Renal pelvis (tissue), 12 donors: Measurements from ENCODE around the gene BCAS4. TPM values are rescaled to one million over a fixed set of nuclear protein-coding genes. Genes with fewer than 3 reads are reported as not detected.
"Not testable (repeated sequence)": the region's sequence is repeated elsewhere in the genome, so short reads cannot be mapped to it uniquely, and the experiment has no call there.

Source experiments
- DNase-seq: peaks from one replicate; pipeline ENCODE4 v3.0.0-alpha.2; 2013
- long read RNA-seq, 16 experiments: transcript quantifications; one replicate each; lab custom pipeline, GENCODE V29; 2026
- polyA plus RNA-seq, 3 donors: library from polyadenylated mRNA; unstranded; fragments of 120-200 nt; gene quantifications; one replicate each; pipeline ENCODE4 v1.2.1, GENCODE V29; 2013; ENCODE audit not compliant: insufficient read length in 3 of 3

BCAS4 gene
- 1 to 10 TPM; 4.7 to 6.2 (median 5.5) TPM for polyA plus RNA-seq
- long read RNA-seq, donor 1, full-length matches to known transcripts: 1 of 1 reads
- long read RNA-seq, donor 1, partial matches to known transcripts: 0 of 1 reads
- long read RNA-seq, donor 1, other reads (novel, unspliced or antisense): 0 of 1 reads
- long read RNA-seq, donor 2, full-length matches to known transcripts: 3 of 3 reads
- long read RNA-seq, donor 2, partial matches to known transcripts: 0 of 3 reads
- long read RNA-seq, donor 2, other reads (novel, unspliced or antisense): 0 of 3 reads
- long read RNA-seq, donor 3, full-length matches to known transcripts: 1 of 105 reads
- long read RNA-seq, donor 3, partial matches to known transcripts: 104 of 105 reads
- long read RNA-seq, donor 3, other reads (novel, unspliced or antisense): 0 of 105 reads
- long read RNA-seq, donor 4, full-length matches to known transcripts: 4 of 4 reads
- long read RNA-seq, donor 4, partial matches to known transcripts: 0 of 4 reads
- long read RNA-seq, donor 4, other reads (novel, unspliced or antisense): 0 of 4 reads
- long read RNA-seq, donor 5: 0 reads
- long read RNA-seq, donor 6, full-length matches to known transcripts: 2 of 2 reads
- long read RNA-seq, donor 6, partial matches to known transcripts: 0 of 2 reads
- long read RNA-seq, donor 6, other reads (novel, unspliced or antisense): 0 of 2 reads
- long read RNA-seq, donor 7, full-length matches to known transcripts: 4 of 4 reads
- long read RNA-seq, donor 7, partial matches to known transcripts: 0 of 4 reads
- long read RNA-seq, donor 7, other reads (novel, unspliced or antisense): 0 of 4 reads
- long read RNA-seq, donor 8: 0 reads
- long read RNA-seq, donor 9, full-length matches to known transcripts: 2 of 2 reads
- long read RNA-seq, donor 9, partial matches to known transcripts: 0 of 2 reads
- long read RNA-seq, donor 9, other reads (novel, unspliced or antisense): 0 of 2 reads
- long read RNA-seq, donor 10, full-length matches to known transcripts: 3 of 3 reads
- long read RNA-seq, donor 10, partial matches to known transcripts: 0 of 3 reads
- long read RNA-seq, donor 10, other reads (novel, unspliced or antisense): 0 of 3 reads
- long read RNA-seq, donor 11, full-length matches to known transcripts: 2 of 90 reads
- long read RNA-seq, donor 11, partial matches to known transcripts: 88 of 90 reads
- long read RNA-seq, donor 11, other reads (novel, unspliced or antisense): 0 of 90 reads
- long read RNA-seq, donor 12, full-length matches to known transcripts: 5 of 35 reads
- long read RNA-seq, donor 12, partial matches to known transcripts: 0 of 35 reads
- long read RNA-seq, donor 12, other reads (novel, unspliced or antisense): 30 of 35 reads
- long read RNA-seq, donor 13, full-length matches to known transcripts: 2 of 2 reads
- long read RNA-seq, donor 13, partial matches to known transcripts: 0 of 2 reads
- long read RNA-seq, donor 13, other reads (novel, unspliced or antisense): 0 of 2 reads
- long read RNA-seq, donor 14, full-length matches to known transcripts: 6 of 6 reads
- long read RNA-seq, donor 14, partial matches to known transcripts: 0 of 6 reads
- long read RNA-seq, donor 14, other reads (novel, unspliced or antisense): 0 of 6 reads
- long read RNA-seq, donor 15, full-length matches to known transcripts: 5 of 330 reads
- long read RNA-seq, donor 15, partial matches to known transcripts: 140 of 330 reads
- long read RNA-seq, donor 15, other reads (novel, unspliced or antisense): 185 of 330 reads
- long read RNA-seq, donor 16, full-length matches to known transcripts: 2 of 115 reads
- long read RNA-seq, donor 16, partial matches to known transcripts: 113 of 115 reads
- long read RNA-seq, donor 16, other reads (novel, unspliced or antisense): 0 of 115 reads

GRCh38 chr20:50794846-50795634, at the start of gene BCAS4:
Gene BCAS4 (plus strand): TSS chr20:50795061. CDS start chr20:50795084, 23 bp downstream.
- DNase-seq: peak; percentile 82

GRCh38 chr20:50745634-50746137, 49.2 kb upstream of the BCAS4 start:
- DNase-seq: no peak

GRCh38 chr20:50746138-50746940, 48.5 kb upstream of the BCAS4 start:
- DNase-seq: no peak

GRCh38 chr20:50747275-50747674, 47.6 kb upstream of the BCAS4 start:
- DNase-seq: no peak

GRCh38 chr20:50750145-50750671, 44.7 kb upstream of the BCAS4 start:
- no peak for DNase-seq

- no peak for DNase-seq
These were observed 41.7 kb upstream of the BCAS4 start for GRCh38 chr20:50753152-50753551.

- no peak for DNase-seq
These were observed 40.4 kb upstream of the BCAS4 start for GRCh38 chr20:50754420-50754819.

GRCh38 chr20:50756447-50756846, 38.4 kb upstream of the BCAS4 start:
- DNase-seq: no peak

GRCh38 chr20:50758469-50758868, 36.4 kb upstream of the BCAS4 start:
- no peak for DNase-seq

GRCh38 chr20:50758992-50759391, 35.9 kb upstream of the BCAS4 start:
- no peak for DNase-seq

GRCh38 chr20:50759678-50760077, 35.2 kb upstream of the BCAS4 start:
- no peak for DNase-seq

GRCh38 chr20:50762045-50762422, 32.8 kb upstream of the BCAS4 start:
- no peak for DNase-seq

- DNase-seq: no peak
These were observed 32.2 kb upstream of the BCAS4 start for GRCh38 chr20:50762435-50763220.

- DNase-seq: not testable (repeated sequence)
These were observed 31.1 kb upstream of the BCAS4 start for GRCh38 chr20:50763550-50764458.

- DNase-seq: not testable (repeated sequence)
These were observed 29.6 kb upstream of the BCAS4 start for GRCh38 chr20:50765251-50765650.

GRCh38 chr20:50765674-50766073, 29.2 kb upstream of the BCAS4 start:
- no peak for DNase-seq
